ENCODE results near the gene CNTFR. TPM values are rescaled to one million over a fixed set of nuclear protein-coding genes. Genes with fewer than 3 reads are reported as not detected.

The CNTFR gene
- total and polyA plus RNA-seq, 2 donors (not counting 1 experiment from before 2014, with no cell fraction given) = not detected

- Histone ChIP-seq H3K9ac (ENCODE audit: low read length) (no peak overlapping the region), H4K20me1 (ENCODE audit: control insufficient read depth, insufficient read depth, low read length, poor library complexity, severe bottlenecking) (no peaks in the 10 kb centered on the region), H3K79me2 (ENCODE audit: control insufficient read depth, insufficient read depth, low read length) (no peaks in the 10 kb centered on the region), H3K4me3 (ENCODE audit: control extremely low read depth in 1 of 5, extremely low read depth in 1 of 5, insufficient read depth in 1 of 5, low read depth in 2 of 5, low read length in 4 of 5) (no peak overlapping the region), H3K27ac (ENCODE audit: low read length in 2 of 2) (no peak overlapping the region), H3K36me3 (replicated peaks in 1 of 2; ENCODE audit: control extremely low read depth in 1 of 2, control insufficient read depth in 1 of 2, extremely low read depth in 1 of 2, insufficient read depth in 2 of 2, low read length in 1 of 2) (no peaks in the 10 kb centered on the region), H3K4me1 (ENCODE audit: control insufficient read depth in 2 of 2, insufficient read depth in 2 of 2, low read length in 2 of 2) (peaks cover 9 to 12% of the 10 kb centered on the region in 2 donors), H3K27me3 (replicated peaks in 1 of 4; ENCODE audit: control extremely low read depth in 1 of 4, control insufficient read depth in 3 of 4, insufficient read depth in 4 of 4, low read length in 3 of 4) (peaks cover 0 to 16% (median 3%) of the 10 kb centered on the region in 4 experiments), H3K9me3 (ENCODE audit: control extremely low read depth in 1 of 3, control insufficient read depth in 2 of 3, insufficient read depth in 1 of 3, low read length in 2 of 3) (no peaks in the 10 kb centered on the region), H3K4me2 (replicated peaks; ENCODE audit: low read depth, low read length, poor library complexity, severe bottlenecking) (no peak overlapping the region), H2AFZ (ENCODE audit: insufficient read depth, low read depth, low read length, poor library complexity, severe bottlenecking) (no peak overlapping the region)
- no peaks in the 10 kb centered on the region for H3K9me3 Mint-ChIP-seq (ENCODE audit: insufficient read depth)
- H3K4me3 Mint-ChIP-seq = no peak overlapping the region
- peaks cover 13% of the 10 kb centered on the region for H3K4me1 Mint-ChIP-seq
- TF ChIP-seq CTCF (IDR thresholded peaks at IDR 0.05) = no peak
- TF ChIP-seq EZH2 (IDR thresholded peaks at IDR 0.05; ENCODE audit: borderline replicate concordance, insufficient read depth, low read depth, low read length, poor library complexity, severe bottlenecking) = no peak
- intact Hi-C loops (cut with micrococcal nuclease) = no loop called here
- ATAC-seq (ENCODE audit: low read depth) = no peak
- H3K27me3 Mint-ChIP-seq = peaks cover 24% of the 10 kb centered on the region
- CTCF ChIA-PET = no interaction called here
- POLR2A ChIA-PET = interaction anchor here (0.6 kb wide), 1 partner anchor 95 kb away, joined by 5 read pairs; no protein-coding TSS in a partner anchor
- WGBS (ENCODE audit: insufficient coverage) = 87% methylated on average over 5 of the region's 6 CpGs
- no peak overlapping the region for H3K27ac Mint-ChIP-seq
- no peak for DNase-seq
Observed at GRCh38 chr9:34520505-34521385, 68.8 kb downstream of the CNTFR start.

- DNase-seq (no peak), ATAC-seq (ENCODE audit: low read depth) (no peak)
- H3K27ac Mint-ChIP-seq = no peak overlapping the region
- ChIA-PET CTCF (interaction anchor here (1.5 kb wide), 1 partner anchor 19 kb away, joined by 6 read pairs; no protein-coding TSS in a partner anchor), POLR2A (no interaction called here)
- no peak overlapping the region for H3K9ac ChIP-seq (ENCODE audit: low read length)
- no peak overlapping the region for H2AFZ ChIP-seq (ENCODE audit: insufficient read depth, low read depth, low read length, poor library complexity, severe bottlenecking)
- intact Hi-C loops (cut with micrococcal nuclease) = no loop called here
- no peak overlapping the region for H3K4me2 ChIP-seq (replicated peaks; ENCODE audit: low read depth, low read length, poor library complexity, severe bottlenecking)
- no peak for TF ChIP-seq EZH2 (IDR thresholded peaks at IDR 0.05; ENCODE audit: borderline replicate concordance, insufficient read depth, low read depth, low read length, poor library complexity, severe bottlenecking)
- TF ChIP-seq CTCF (IDR thresholded peaks at IDR 0.05) = no peak
- H3K4me1 Mint-ChIP-seq = peaks cover 13% of the 10 kb centered on the region
- no peak overlapping the region for H3K4me3 ChIP-seq (ENCODE audit: control extremely low read depth in 1 of 5, extremely low read depth in 1 of 5, insufficient read depth in 1 of 5, low read depth in 2 of 5, low read length in 4 of 5)
- H3K36me3 ChIP-seq (replicated peaks in 1 of 2; ENCODE audit: control extremely low read depth in 1 of 2, control insufficient read depth in 1 of 2, extremely low read depth in 1 of 2, insufficient read depth in 2 of 2, low read length in 1 of 2) = no peaks in the 10 kb centered on the region
- no peaks in the 10 kb centered on the region for H3K9me3 ChIP-seq (ENCODE audit: control extremely low read depth in 1 of 3, control insufficient read depth in 2 of 3, insufficient read depth in 1 of 3, low read length in 2 of 3)
- H3K27ac ChIP-seq (ENCODE audit: low read length in 2 of 2) = no peak overlapping the region
- no peaks in the 10 kb centered on the region for H3K9me3 Mint-ChIP-seq (ENCODE audit: insufficient read depth)
- H3K79me2 ChIP-seq (ENCODE audit: control insufficient read depth, insufficient read depth, low read length) = no peaks in the 10 kb centered on the region
- H3K4me1 ChIP-seq (ENCODE audit: control insufficient read depth in 2 of 2, insufficient read depth in 2 of 2, low read length in 2 of 2) = peaks cover 9 to 12% of the 10 kb centered on the region in 2 donors
- peaks cover 18% of the 10 kb centered on the region for H3K27me3 Mint-ChIP-seq
- no peak overlapping the region for H3K4me3 Mint-ChIP-seq
- H3K27me3 ChIP-seq (replicated peaks in 1 of 4; ENCODE audit: control extremely low read depth in 1 of 4, control insufficient read depth in 3 of 4, insufficient read depth in 4 of 4, low read length in 3 of 4) = peaks cover 0 to 16% (median 2%) of the 10 kb centered on the region in 4 experiments
- H4K20me1 ChIP-seq (ENCODE audit: control insufficient read depth, insufficient read depth, low read length, poor library complexity, severe bottlenecking) = no peaks in the 10 kb centered on the region
- 94% methylated on average over 5 of the region's 6 CpGs for WGBS (ENCODE audit: insufficient coverage)
Observed at GRCh38 chr9:34520096-34520495, 69.4 kb downstream of the CNTFR start.

Measured in B cell (primary cell).